ENCODE measurements around the gene ATP11A. TPM values are rescaled to one million over a fixed set of nuclear protein-coding genes. Genes with fewer than 3 reads are reported as not detected.

ATP11A gene
- total RNA-seq, 1 experiment from 2014 or later, result 65.3 TPM

- H3T11ph ChIP-seq (ENCODE audit: low read length), result no peak overlapping the region
- TF ChIP-seq CTCF (conservative IDR thresholded peaks at IDR 0.05), result no peak
- H3K9ac ChIP-seq (ENCODE audit: extremely low read depth, insufficient read length, low read length), result no peak overlapping the region
- no peak overlapping the region for H3K23ac ChIP-seq (ENCODE audit: insufficient read length, low read depth, low read length)
- DNase-seq, result peak; percentile 33
- H3K27ac ChIP-seq (ENCODE audit: insufficient read length, low read depth, low read length), result no peak overlapping the region
- H3K27ac Mint-ChIP-seq, result no peak overlapping the region
- no peak overlapping the region for H2BK20ac ChIP-seq (ENCODE audit: low read depth, low read length, poor library complexity, severe bottlenecking)
- no peaks in the 10 kb centered on the region for H3K27me3 ChIP-seq (ENCODE audit: insufficient read depth, low read length)
- no peaks in the 10 kb centered on the region for H3K79me2 ChIP-seq (ENCODE audit: insufficient read depth, low read length)
- no peaks in the 10 kb centered on the region for H4K20me1 ChIP-seq (ENCODE audit: control insufficient read depth, insufficient read depth, insufficient read length)
- no peak overlapping the region for H3K14ac ChIP-seq (ENCODE audit: insufficient read depth, low read length)
- peaks cover 2 to 10% of the 10 kb centered on the region in 2 experiments for H3K4me1 Mint-ChIP-seq
- no peak overlapping the region for H3K4me2 ChIP-seq (ENCODE audit: insufficient read depth, insufficient read length, low read length)
- no peak overlapping the region for H3K4me3 Mint-ChIP-seq
- H2AK5ac ChIP-seq (ENCODE audit: insufficient read length, low read length), result no peak overlapping the region
- no peak overlapping the region for H2BK5ac ChIP-seq (ENCODE audit: insufficient read length, low read length)
- H4K91ac ChIP-seq (ENCODE audit: insufficient read length, low read depth, low read length), result no peak overlapping the region
- H3K9me3 Mint-ChIP-seq, result peaks cover 0 to 7% of the 10 kb centered on the region in 2 experiments; a peak in 1 of 5 replicates
- H4K8ac ChIP-seq (replicated peaks; ENCODE audit: insufficient read length, low read depth, low read length), result no peak overlapping the region
- no peak overlapping the region for H3K4ac ChIP-seq (ENCODE audit: low read depth, low read length)
- no peaks in the 10 kb centered on the region for H3K36me3 Mint-ChIP-seq (ENCODE audit: insufficient read depth in 1 of 3, low read depth in 3 of 3)
- H2BK15ac ChIP-seq (ENCODE audit: low read depth, low read length), result no peak overlapping the region
- no CpG with 5 or more reads among the region's 14 CpGs for WGBS (ENCODE audit: extremely low coverage, insufficient read length, low lambda C conversion rate)
- H4K5ac ChIP-seq (ENCODE audit: insufficient read length, low read depth, low read length), result no peak overlapping the region
- no peaks in the 10 kb centered on the region for H3K27me3 Mint-ChIP-seq (ENCODE audit: low read depth)
- no peak overlapping the region for H2BK12ac ChIP-seq (ENCODE audit: insufficient read length, low read depth, low read length)
- H2BK120ac ChIP-seq (ENCODE audit: low read depth, low read length, poor library complexity, severe bottlenecking), result no peak overlapping the region
- no peak overlapping the region for H3K18ac ChIP-seq (ENCODE audit: insufficient read length, low read depth, low read length)
- no peaks in the 10 kb centered on the region for H3K79me1 ChIP-seq (ENCODE audit: insufficient read depth, low read depth, low read length, poor library complexity, severe bottlenecking)
- no peaks in the 10 kb centered on the region for H3K9me3 ChIP-seq (ENCODE audit: control insufficient read depth, low read depth, low read length)
- H3K56ac ChIP-seq (ENCODE audit: insufficient read length, low read depth, low read length), result no peak overlapping the region
- H3K23me2 ChIP-seq (ENCODE audit: insufficient read length, low read depth, low read length, poor library complexity, severe bottlenecking), result no peaks in the 10 kb centered on the region
- no peaks in the 10 kb centered on the region for H3K4me1 ChIP-seq (ENCODE audit: insufficient read depth, low read length)
- H2AFZ ChIP-seq (ENCODE audit: low read length), result no peak overlapping the region
These were observed 31.9 kb upstream of the ATP11A start for GRCh38 chr13:112657850-112658445.

Measured in H9 (cell line).